Tongue (tissue), 2 donors: ENCODE measurements around the gene LMCD1. TPM values are rescaled to one million over a fixed set of nuclear protein-coding genes. Genes with fewer than 3 reads are reported as not detected.

Experiments
- DNase-seq: peaks from one replicate; pipeline ENCODE4 v3.0.0-alpha.2; 2015
- total RNA-seq: library from RNA; depleted of rRNA; stranded (reverse); fragments of >200 nt; gene quantifications from one replicate; pipeline ENCODE4 v1.2.3, GENCODE V29; 2014

Gene LMCD1, protein sequence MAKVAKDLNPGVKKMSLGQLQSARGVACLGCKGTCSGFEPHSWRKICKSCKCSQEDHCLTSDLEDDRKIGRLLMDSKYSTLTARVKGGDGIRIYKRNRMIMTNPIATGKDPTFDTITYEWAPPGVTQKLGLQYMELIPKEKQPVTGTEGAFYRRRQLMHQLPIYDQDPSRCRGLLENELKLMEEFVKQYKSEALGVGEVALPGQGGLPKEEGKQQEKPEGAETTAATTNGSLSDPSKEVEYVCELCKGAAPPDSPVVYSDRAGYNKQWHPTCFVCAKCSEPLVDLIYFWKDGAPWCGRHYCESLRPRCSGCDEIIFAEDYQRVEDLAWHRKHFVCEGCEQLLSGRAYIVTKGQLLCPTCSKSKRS
- total RNA-seq, result 321 TPM

- peak; percentile 98 for DNase-seq
These were observed at the start of gene LMCD1 for GRCh38 chr3:8501371-8502131. Gene LMCD1, plus strand, starts transcription at chr3:8501823. Its CDS starts 116 bp downstream, at chr3:8501939.

DNA sequence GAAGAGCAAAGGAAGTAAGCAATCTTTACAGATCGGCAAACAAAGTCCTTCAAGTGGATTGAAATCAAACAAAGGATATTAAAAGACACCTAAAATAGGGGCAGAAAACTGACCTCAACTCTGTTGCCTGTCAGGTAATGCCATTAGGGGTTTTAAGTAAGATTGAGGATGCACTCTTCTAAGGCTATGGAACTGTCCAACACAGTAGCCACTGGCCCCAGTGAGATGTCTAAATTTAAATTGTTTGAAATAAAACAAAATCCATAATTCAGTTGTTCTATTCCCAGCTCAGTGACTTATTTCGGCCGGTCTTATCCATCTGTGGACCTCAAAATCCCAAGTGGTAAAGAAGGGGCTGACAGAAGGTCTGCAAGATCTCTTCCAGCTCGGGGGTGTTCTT is 49.5 kb upstream of the LMCD1 start:
- no peak for DNase-seq

- DNase-seq, result no peak
These were observed 48.5 kb upstream of the LMCD1 start for GRCh38 chr3:8453153-8453552.

- DNase-seq, result no peak
These were observed 45.9 kb upstream of the LMCD1 start for GRCh38 chr3:8455526-8456411.

GRCh38 chr3:8456412-8456811 is 45.2 kb upstream of the LMCD1 start:
- no peak for DNase-seq

DNA sequence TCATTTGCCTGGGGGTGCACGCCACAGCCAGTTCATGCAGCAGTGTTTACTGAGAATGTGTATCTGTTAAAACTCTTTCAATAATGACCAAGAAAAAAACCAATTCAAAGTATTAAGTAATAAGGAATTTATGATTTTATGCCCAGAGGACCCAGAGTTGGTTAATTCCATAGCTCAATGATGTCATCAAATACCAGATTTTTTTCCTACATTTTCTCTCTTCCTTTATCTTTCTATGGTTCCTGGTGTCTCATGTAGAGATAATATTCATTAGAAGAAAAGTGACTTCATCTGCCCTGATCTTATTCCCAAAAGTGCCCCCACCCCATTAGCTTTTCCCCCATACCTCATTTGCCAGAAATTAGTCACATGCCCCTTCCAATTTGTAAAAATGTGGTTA is 44.6 kb upstream of the LMCD1 start:
- DNase-seq, result no peak

GRCh38 chr3:8458238-8458661 is 43.4 kb upstream of the LMCD1 start:
- DNase-seq, result no peak

- peak; percentile 47 for DNase-seq
These were observed 42.9 kb upstream of the LMCD1 start for GRCh38 chr3:8458711-8459110.

- no peak for DNase-seq
These were observed 41.4 kb upstream of the LMCD1 start for GRCh38 chr3:8460050-8460708.

- no peak for DNase-seq
These were observed 40.7 kb upstream of the LMCD1 start for GRCh38 chr3:8460815-8461456.

- DNase-seq, result peak; percentile 24
These were observed 37.0 kb upstream of the LMCD1 start for GRCh38 chr3:8464668-8465067.

- peak; percentile 50 for DNase-seq
These were observed 35.1 kb upstream of the LMCD1 start for GRCh38 chr3:8466526-8466925.

GRCh38 chr3:8470801-8471200 is 30.8 kb upstream of the LMCD1 start:
- DNase-seq, result no peak

- no peak for DNase-seq
These were observed 29.1 kb upstream of the LMCD1 start for GRCh38 chr3:8472549-8472948.

GRCh38 chr3:8473029-8473428 is 28.6 kb upstream of the LMCD1 start:
- DNase-seq, result no peak

DNA sequence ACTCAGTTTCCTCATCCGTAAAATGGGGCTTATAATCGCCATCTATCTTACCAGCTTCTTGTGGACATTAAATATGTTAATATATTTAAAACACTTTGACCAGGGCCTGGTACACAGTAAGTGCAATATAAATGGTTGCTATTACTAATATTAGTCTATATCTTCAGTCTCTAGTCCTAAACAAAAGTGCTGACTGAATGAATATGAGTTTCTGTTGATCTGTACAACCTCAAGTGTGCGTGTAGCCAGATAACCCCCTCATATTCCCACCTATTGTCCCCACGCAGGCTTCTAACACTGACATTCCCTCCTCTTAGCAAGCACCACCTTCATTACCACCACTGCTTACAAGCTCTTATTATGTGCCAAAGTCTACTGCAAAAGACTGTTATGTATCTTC is 27.6 kb upstream of the LMCD1 start:
- no peak for DNase-seq

DNA sequence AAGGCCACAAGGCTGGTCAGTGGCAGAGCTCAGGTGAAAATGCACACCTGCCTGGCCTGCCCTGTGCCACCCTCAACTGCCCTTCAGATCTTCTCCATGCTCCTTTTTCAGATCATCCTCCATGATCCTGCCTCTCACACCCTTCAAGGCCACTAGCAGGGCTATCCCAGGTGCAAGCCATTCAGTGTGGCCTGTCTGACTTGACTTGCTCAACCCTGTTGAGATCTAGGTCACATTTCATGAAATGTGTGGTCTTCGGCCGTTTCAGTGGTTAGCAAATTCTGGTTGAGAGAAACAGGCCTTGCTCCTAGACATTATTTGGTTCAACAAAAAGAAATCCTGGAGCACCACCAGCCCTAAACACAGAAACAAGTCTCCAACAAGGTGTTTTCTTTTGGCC is 26.6 kb upstream of the LMCD1 start:
- no peak for DNase-seq

GRCh38 chr3:8480699-8481098 is 20.9 kb upstream of the LMCD1 start:
- DNase-seq, result no peak

DNA sequence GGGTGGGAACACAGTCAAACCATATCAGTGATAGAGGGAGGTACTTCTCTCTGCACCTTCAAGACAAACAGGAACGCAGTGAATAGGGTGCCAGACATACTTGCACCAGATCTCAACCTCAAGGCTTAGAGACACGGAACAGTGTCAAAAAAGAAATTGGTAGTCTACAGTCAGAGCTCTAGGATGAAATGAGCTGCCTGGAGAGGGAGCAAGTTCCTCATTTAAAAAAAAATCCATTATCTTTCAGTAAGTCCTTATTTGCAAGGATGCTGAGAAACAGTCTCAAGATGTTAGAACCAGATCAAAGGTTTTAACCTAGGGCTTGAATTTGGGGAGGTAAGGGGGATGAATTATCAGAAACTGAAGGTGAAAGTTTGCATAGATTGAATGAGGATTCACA is 20.2 kb upstream of the LMCD1 start:
- no peak for DNase-seq

DNA sequence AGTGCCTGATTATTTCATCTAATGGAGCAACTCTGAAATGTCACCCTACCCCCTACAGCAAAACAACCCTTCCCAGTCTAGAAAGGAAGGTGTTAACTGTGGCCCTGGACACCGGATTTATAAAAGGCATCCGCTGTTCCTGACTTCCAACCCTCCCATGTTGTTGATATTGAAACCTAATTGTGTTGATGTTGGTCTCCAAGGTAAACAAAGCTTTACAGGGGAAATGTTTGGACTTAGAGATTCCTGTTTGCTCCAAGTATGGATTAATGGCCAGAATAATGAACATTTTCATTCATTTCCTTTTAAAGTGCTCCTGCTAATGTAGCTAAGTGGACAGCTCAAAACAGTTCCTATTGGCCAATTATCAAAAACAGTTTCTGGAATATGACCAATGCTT is 19.4 kb upstream of the LMCD1 start:
- DNase-seq, result peak; percentile 41

DNA sequence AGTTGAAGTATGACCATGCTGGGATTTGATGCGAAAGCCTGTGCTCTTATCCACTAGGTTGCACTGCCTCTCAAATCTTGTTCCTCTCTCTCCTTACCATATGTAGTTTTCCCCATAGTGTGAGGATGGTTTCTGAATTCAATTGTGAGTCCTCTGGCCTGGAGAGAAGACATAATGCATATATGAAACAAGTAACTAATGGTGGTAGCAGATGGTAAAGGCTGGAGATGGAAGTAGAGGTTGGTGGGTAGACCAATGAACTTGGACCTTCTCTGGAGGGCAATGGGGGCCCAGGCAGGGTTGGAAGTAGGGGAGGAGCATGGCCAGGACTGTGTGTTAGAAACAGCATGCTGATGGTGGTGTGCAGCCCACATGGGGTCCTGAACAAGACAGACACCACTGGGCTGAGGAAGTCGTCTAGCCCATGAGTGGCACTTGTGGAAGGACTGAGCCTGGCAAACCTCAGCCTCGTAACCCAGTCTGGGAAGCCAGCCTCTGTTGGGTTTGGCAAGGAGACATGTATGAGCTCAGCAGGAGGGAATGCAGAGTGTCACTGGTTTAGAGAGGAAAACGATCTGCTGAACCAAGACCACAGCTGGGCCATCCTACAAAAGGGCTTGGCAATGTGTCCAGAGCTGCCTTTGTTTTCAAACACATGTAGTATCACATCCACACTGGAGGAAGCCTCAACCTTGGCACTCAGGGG is 18.5 kb upstream of the LMCD1 start:
- peak; percentile 96 for DNase-seq
